GM12878 (cell line): ENCODE measurements around the gene BFSP1. TPM values are rescaled to one million over a fixed set of nuclear protein-coding genes. Genes with fewer than 3 reads are reported as not detected.

Experiments used
- ATAC-seq: fragments of 200-7000 bp; cut with Tn5 transposase; 3 replicates; pipeline ENCODE4 v1.9.1; 2020; ENCODE audit warnings: mild to moderate bottlenecking, moderate library complexity
- BruUV-seq: library from RNA; stranded (reverse); fragments of 400-500 nt; replicated peaks from 2 replicates; lab custom pipeline; 2021; lab: Mats Ljungman, UMichigan
- CTCF ChIA-PET: fragments of 300-600 bp; sonication (Branson Sonifier 250); formaldehyde crosslinking; extraction: SDS; loops from one replicate; lab custom pipeline; 2021; ENCODE audit warnings: inconsistent platforms; lab: Yijun Ruan, JAX
- POLR2A ChIA-PET: fragments of 350-600 bp; formaldehyde crosslinking; extraction: SDS; loops from one replicate; lab custom pipeline; 2021; ENCODE audit warnings: inconsistent platforms; lab: Charles Lee
- RAD21 ChIA-PET: fragments of 300-600 bp; sonication (Branson Sonifier 250); formaldehyde crosslinking; loops from one replicate; lab custom pipeline; 2023; ENCODE audit warnings: antibody characterized with exemption; ENCODE audit not compliant: unreplicated experiment; lab: Charles Lee
- SMC1A ChIA-PET: fragments of 300-600 bp; sonication (Branson Sonifier 250); formaldehyde crosslinking; loops from one replicate; lab custom pipeline; 2023; ENCODE audit not compliant: unreplicated experiment, uncharacterized antibody; lab: Charles Lee
- DNase-seq: peaks from one replicate; pipeline ENCODE4 v3.0.0-alpha.2; 2011; ENCODE audit warnings: low read depth, low spot score
- FAIRE-seq: peaks from 3 replicates; lab custom pipeline; 2011; peaks lifted over from hg19 to GRCh38; lab: Jason Lieb, UNC
- H2AFZ ChIP-seq: 2 replicates; pipeline ENCODE4 v1.6.0; 2011; ENCODE audit warnings: low read depth, low read length, control low read depth; ENCODE audit not compliant: control insufficient read depth
- H3K27ac ChIP-seq: 2 replicates; pipeline ENCODE4 v1.5.1; 2011; ENCODE audit warnings: control low read depth; ENCODE audit not compliant: control insufficient read depth, insufficient read depth
- H3K27me3 ChIP-seq, 2 experiments: replicated peaks in 1 of 2; 2 replicates each; pipeline versions ENCODE4 v1.6.0 to v1.6.1; 2011; ENCODE audit warnings: low read length in 1 of 2; ENCODE audit not compliant: control insufficient read depth in 2 of 2, insufficient read depth in 2 of 2
- H3K36me3 ChIP-seq, 2 experiments: 2 replicates each; pipeline ENCODE4 v1.5.1; 2011; ENCODE audit warnings: low read length in 1 of 2; ENCODE audit not compliant: control insufficient read depth in 2 of 2, insufficient read depth in 2 of 2
- H3K4me1 ChIP-seq: 2 replicates; pipeline ENCODE4 v1.6.1; 2011; ENCODE audit warnings: mild to moderate bottlenecking, low read length, moderate library complexity, mixed read lengths; ENCODE audit not compliant: control insufficient read depth, insufficient read depth
- H3K4me2 ChIP-seq: 2 replicates; pipeline ENCODE4 v1.6.0; 2011; ENCODE audit warnings: control low read depth; ENCODE audit not compliant: control insufficient read depth, insufficient read depth
- H3K4me3 ChIP-seq: fragments of 200-600 bp; sonication (generic); 2 replicates; pipeline ENCODE4 v1.5.1; 2016
- H3K79me2 ChIP-seq: 2 replicates; pipeline ENCODE4 v1.6.0; 2011; ENCODE audit warnings: low read length; ENCODE audit not compliant: control insufficient read depth, insufficient read depth
- H3K9ac ChIP-seq: 2 replicates; pipeline ENCODE4 v1.8.0; 2011; ENCODE audit warnings: low read length, control low read depth, mixed read lengths; ENCODE audit not compliant: control insufficient read depth, insufficient read depth
- H3K9me3 ChIP-seq: replicated peaks from 3 replicates; pipeline ENCODE4 v1.5.1; 2011; ENCODE audit warnings: mild to moderate bottlenecking, low read length; ENCODE audit not compliant: control insufficient read depth, insufficient read depth
- H4K20me1 ChIP-seq: 2 replicates; pipeline ENCODE4 v1.6.0; 2011; ENCODE audit not compliant: control insufficient read depth, insufficient read depth
- ATF7 ChIP-seq: fragments of 450-650 bp; IDR thresholded peaks from 2 replicates; pipeline ENCODE4 v1.6.1; 2016; ENCODE audit warnings: low read depth, mild to moderate bottlenecking
- CREB1 ChIP-seq: IDR thresholded peaks from 2 replicates; pipeline ENCODE4 v1.6.1; 2012; ENCODE audit warnings: low read depth, mild to moderate bottlenecking, inconsistent platforms
- NR2F1 ChIP-seq: fragments of 450-650 bp; conservative IDR thresholded peaks from 2 replicates; pipeline ENCODE4 v1.6.1; 2017; ENCODE audit warnings: mild to moderate bottlenecking
- RB1 ChIP-seq: fragments of 450-650 bp; formaldehyde crosslinking; IDR thresholded peaks from 2 replicates; pipeline ENCODE4 v1.6.1; 2017; ENCODE audit warnings: mild to moderate bottlenecking, borderline replicate concordance
- SP1 ChIP-seq: IDR thresholded peaks from one replicate; pipeline ENCODE4 v1.6.1; 2011; ENCODE audit warnings: low read depth, low read length
- WGBS: methylation state at CpG from one replicate; pipeline ENCODE4 v1.1.6; 2016; ENCODE audit warnings: low lambda C conversion rate; ENCODE audit not compliant: insufficient replicate concordance, insufficient coverage; ENCODE audit errors: missing lambda C conversion rate; 5-methylcytosine and 5-hydroxymethylcytosine counted together
- in situ Hi-C: fragments of 300-500 bp; cut with MboI; formaldehyde crosslinking; loops from 9 replicates; pipeline ENCODE4 v1.14.3; 2018; ENCODE audit warnings: mixed read lengths
- intact Hi-C: fragments of 100-400 bp; cut with micrococcal nuclease; formaldehyde crosslinking; loops from one replicate; pipeline ENCODE4 v1.14.2; 2022; ENCODE audit not compliant: unreplicated experiment
- polyA plus RNA-seq, 11 experiments: library from polyadenylated mRNA; depleted of rRNA in 4 of 11; unstranded in 6 of 11; stranded (reverse) in 5 of 11; fragments of >200 nt; fragmentation: Nextera tagmentation in 4 of 11; fragmentation: Illumina TruSeq in 1 of 11; extraction: Ambion mirVana in 4 of 11; extraction: Trizol in 1 of 11; gene quantifications; 1 replicate in 1 of 11; 2 replicates in 10 of 11; pipeline versions ENCODE4 v1.2.1 to v1.2.3, GENCODE V29; 2011 to 2016; ENCODE audit warnings: inconsistent platforms in 2 of 11, missing spikeins in 2 of 11, low read depth in 1 of 11
- total RNA-seq, 4 experiments: library from RNA; depleted of rRNA in 3 of 4; stranded (reverse); fragments of >200 nt in 3 of 4; fragmentation: Illumina TruSeq in 1 of 4; extraction: Trizol in 1 of 4; gene quantifications; 2 replicates each; pipeline versions ENCODE4 v1.2.1 to v1.2.3, GENCODE V29; 2013 to 2021
- TF ChIP-seq, protein P1 (sequence below): fragments of 450-650 bp; formaldehyde crosslinking; IDR thresholded peaks from 2 replicates; pipeline ENCODE4 v1.4.0; 2020; ENCODE audit warnings: mild to moderate bottlenecking, moderate library complexity
- TF ChIP-seq, protein P2 (sequence below): IDR thresholded peaks from 2 replicates; pipeline ENCODE4 v1.6.1; 2012; ENCODE audit warnings: low read depth, low read length, improper control_type of control experiment

Gene BFSP1
- total and polyA plus RNA-seq, 10 of the 15 experiments (the other 5 are each of a cell fraction or from before 2014, with no cell fraction given): 0.06 to 0.22 (median 0.11) TPM; not detected in 3

- H3K27me3 ChIP-seq: no peaks in the 10 kb centered on the region; a peak in 2 of 4 replicates
- H3K36me3 ChIP-seq: no peaks in the 10 kb centered on the region
- no peaks in the 10 kb centered on the region for H3K9me3 ChIP-seq
- SMC1A ChIA-PET: no interaction called here
- H3K4me3 ChIP-seq: no peak overlapping the region
- CTCF ChIA-PET: no interaction called here
- H3K27ac ChIP-seq: no peak overlapping the region
- no peak overlapping the region for H3K4me2 ChIP-seq
- no TSS peak for BruUV-seq
- H3K4me1 ChIP-seq: no peaks in the 10 kb centered on the region
- H3K9ac ChIP-seq: no peak overlapping the region
- intact Hi-C loops: no loop called here
- H2AFZ ChIP-seq: no peak overlapping the region
- POLR2A ChIA-PET: no interaction called here
- TF ChIP-seq, protein P1, sequence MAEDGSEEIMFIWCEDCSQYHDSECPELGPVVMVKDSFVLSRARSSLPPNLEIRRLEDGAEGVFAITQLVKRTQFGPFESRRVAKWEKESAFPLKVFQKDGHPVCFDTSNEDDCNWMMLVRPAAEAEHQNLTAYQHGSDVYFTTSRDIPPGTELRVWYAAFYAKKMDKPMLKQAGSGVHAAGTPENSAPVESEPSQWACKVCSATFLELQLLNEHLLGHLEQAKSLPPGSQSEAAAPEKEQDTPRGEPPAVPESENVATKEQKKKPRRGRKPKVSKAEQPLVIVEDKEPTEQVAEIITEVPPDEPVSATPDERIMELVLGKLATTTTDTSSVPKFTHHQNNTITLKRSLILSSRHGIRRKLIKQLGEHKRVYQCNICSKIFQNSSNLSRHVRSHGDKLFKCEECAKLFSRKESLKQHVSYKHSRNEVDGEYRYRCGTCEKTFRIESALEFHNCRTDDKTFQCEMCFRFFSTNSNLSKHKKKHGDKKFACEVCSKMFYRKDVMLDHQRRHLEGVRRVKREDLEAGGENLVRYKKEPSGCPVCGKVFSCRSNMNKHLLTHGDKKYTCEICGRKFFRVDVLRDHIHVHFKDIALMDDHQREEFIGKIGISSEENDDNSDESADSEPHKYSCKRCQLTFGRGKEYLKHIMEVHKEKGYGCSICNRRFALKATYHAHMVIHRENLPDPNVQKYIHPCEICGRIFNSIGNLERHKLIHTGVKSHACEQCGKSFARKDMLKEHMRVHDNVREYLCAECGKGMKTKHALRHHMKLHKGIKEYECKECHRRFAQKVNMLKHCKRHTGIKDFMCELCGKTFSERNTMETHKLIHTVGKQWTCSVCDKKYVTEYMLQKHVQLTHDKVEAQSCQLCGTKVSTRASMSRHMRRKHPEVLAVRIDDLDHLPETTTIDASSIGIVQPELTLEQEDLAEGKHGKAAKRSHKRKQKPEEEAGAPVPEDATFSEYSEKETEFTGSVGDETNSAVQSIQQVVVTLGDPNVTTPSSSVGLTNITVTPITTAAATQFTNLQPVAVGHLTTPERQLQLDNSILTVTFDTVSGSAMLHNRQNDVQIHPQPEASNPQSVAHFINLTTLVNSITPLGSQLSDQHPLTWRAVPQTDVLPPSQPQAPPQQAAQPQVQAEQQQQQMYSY (CRISPR knock-in tag): no peak
- TF ChIP-seq NR2F1 (no peak), RB1 (no peak), SP1 (no peak), ATF7 (no peak), CREB1 (no peak)
- TF ChIP-seq, protein P2, sequence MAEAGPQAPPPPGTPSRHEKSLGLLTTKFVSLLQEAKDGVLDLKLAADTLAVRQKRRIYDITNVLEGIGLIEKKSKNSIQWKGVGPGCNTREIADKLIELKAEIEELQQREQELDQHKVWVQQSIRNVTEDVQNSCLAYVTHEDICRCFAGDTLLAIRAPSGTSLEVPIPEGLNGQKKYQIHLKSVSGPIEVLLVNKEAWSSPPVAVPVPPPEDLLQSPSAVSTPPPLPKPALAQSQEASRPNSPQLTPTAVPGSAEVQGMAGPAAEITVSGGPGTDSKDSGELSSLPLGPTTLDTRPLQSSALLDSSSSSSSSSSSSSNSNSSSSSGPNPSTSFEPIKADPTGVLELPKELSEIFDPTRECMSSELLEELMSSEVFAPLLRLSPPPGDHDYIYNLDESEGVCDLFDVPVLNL: no peak
- H3K79me2 ChIP-seq: no peaks in the 10 kb centered on the region
- no peak for DNase-seq
- FAIRE-seq: no peak
- ATAC-seq: no peak
- RAD21 ChIA-PET: no interaction called here
- WGBS: 14% methylated on average over 5 of the region's 5 CpGs
- in situ Hi-C loops: no loop called here
- no peaks in the 10 kb centered on the region for H4K20me1 ChIP-seq
Measured at GRCh38 chr20:17470521-17470920, 60.7 kb downstream of the BFSP1 start.
